Measurements from ENCODE around the gene ZFR2. TPM values are rescaled to one million over a fixed set of nuclear protein-coding genes. Genes with fewer than 3 reads are reported as not detected.

The ZFR2 gene
- total RNA-seq, 1 experiment from 2014 or later: 3.1 TPM

GRCh38 chr19:3814648-3815047 lies 54.2 kb downstream of the ZFR2 start:
- DNase-seq (ENCODE audit: low read depth): no peak

- no peak for DNase-seq (ENCODE audit: low read depth)
Measured at GRCh38 chr19:3813473-3814392, 55.1 kb downstream of the ZFR2 start.

GRCh38 chr19:3810708-3811355 lies 58.0 kb downstream of the ZFR2 start:
- no peak for DNase-seq (ENCODE audit: low read depth)

GRCh38 chr19:3809881-3810707 lies 58.7 kb downstream of the ZFR2 start:
- no peak for DNase-seq (ENCODE audit: low read depth)

GRCh38 chr19:3808420-3809143 lies 60.3 kb downstream of the ZFR2 start:
- no peak for DNase-seq (ENCODE audit: low read depth)

GRCh38 chr19:3807574-3808354 lies 61.1 kb downstream of the ZFR2 start:
- DNase-seq (ENCODE audit: low read depth): no peak

GRCh38 chr19:3807131-3807480 lies 61.7 kb downstream of the ZFR2 start:
- no peak for DNase-seq (ENCODE audit: low read depth)

GRCh38 chr19:3805859-3806258 lies 63.0 kb downstream of the ZFR2 start:
- no peak for DNase-seq (ENCODE audit: low read depth)

- DNase-seq (ENCODE audit: low read depth): no peak
Measured at GRCh38 chr19:3804429-3804828, 64.4 kb downstream of the ZFR2 start.

- no peak for DNase-seq (ENCODE audit: low read depth)
Measured at GRCh38 chr19:3803986-3804385, 64.9 kb downstream of the ZFR2 start.

- no peak for DNase-seq (ENCODE audit: low read depth)
Measured at GRCh38 chr19:3803114-3803888, 65.5 kb downstream of the ZFR2 start.

GRCh38 chr19:3801412-3802096 lies 67.3 kb downstream of the ZFR2 start:
- peak; percentile 63 for DNase-seq (ENCODE audit: low read depth)

- DNase-seq (ENCODE audit: low read depth): no peak
Measured at GRCh38 chr19:3800996-3801395, 67.8 kb downstream of the ZFR2 start.

- DNase-seq (ENCODE audit: low read depth): no peak
Measured at GRCh38 chr19:3798137-3798536, 70.7 kb downstream of the ZFR2 start.

GRCh38 chr19:3796358-3796757 lies 72.5 kb downstream of the ZFR2 start:
- DNase-seq (ENCODE audit: low read depth): no peak

GRCh38 chr19:3793799-3794198 lies 75.0 kb downstream of the ZFR2 start:
- no peak for DNase-seq (ENCODE audit: low read depth)

GRCh38 chr19:3792114-3792513 lies 76.7 kb downstream of the ZFR2 start:
- DNase-seq (ENCODE audit: low read depth): no peak

GRCh38 chr19:3790941-3791340 lies 77.9 kb downstream of the ZFR2 start:
- no peak for DNase-seq (ENCODE audit: low read depth)

- DNase-seq (ENCODE audit: low read depth): no peak
Measured at GRCh38 chr19:3790209-3790734, 78.6 kb downstream of the ZFR2 start.

Data from Daoy (cell line).